Lung (tissue), 12 donors: ENCODE measurements around the gene AKNAD1. TPM values are rescaled to one million over a fixed set of nuclear protein-coding genes. Genes with fewer than 3 reads are reported as not detected.

Source experiments
- ATAC-seq: fragments of 200-7000 bp; cut with Tn5 transposase; one replicate; pipeline ENCODE4 v1.9.1; 2020; ENCODE audit warnings: moderate number of reproducible peaks; ENCODE audit not compliant: insufficient read depth, low FRiP score
- DNase-seq, 3 donors: peaks; one replicate each; pipeline ENCODE4 v3.0.0-alpha.2; 2013 to 2017
- H3K27ac ChIP-seq, 2 donors: one replicate each; pipeline ENCODE4 v1.5.1; 2013; ENCODE audit warnings: mild to moderate bottlenecking in 2 of 2, moderate library complexity in 2 of 2, control low read depth in 1 of 2, inconsistent platforms in 1 of 2, low read depth in 1 of 2, low read length in 1 of 2
- H3K27me3 ChIP-seq, 3 donors: one replicate each; pipeline ENCODE4 v1.5.1; 2013; ENCODE audit warnings: low read length in 2 of 3; ENCODE audit not compliant: control insufficient read depth in 3 of 3, insufficient read depth in 3 of 3
- H3K36me3 ChIP-seq, 4 donors: one replicate each; pipeline ENCODE4 v1.5.1; 2013; ENCODE audit warnings: low read length in 4 of 4, mild to moderate bottlenecking in 1 of 4, moderate library complexity in 1 of 4; ENCODE audit not compliant: control insufficient read depth in 4 of 4, insufficient read depth in 4 of 4
- H3K4me1 ChIP-seq, 5 donors: one replicate each; pipeline ENCODE4 v1.5.1; 2013; ENCODE audit warnings: low read length in 5 of 5, mild to moderate bottlenecking in 2 of 5, moderate library complexity in 1 of 5; ENCODE audit not compliant: control insufficient read depth in 5 of 5, insufficient read depth in 5 of 5
- H3K4me3 ChIP-seq: one replicate; pipeline ENCODE4 v1.5.1; 2013; ENCODE audit warnings: mild to moderate bottlenecking, control low read depth, moderate library complexity
- H3K9ac ChIP-seq, 2 donors: one replicate each; pipeline ENCODE4 v1.5.1; 2013; ENCODE audit warnings: low read length in 2 of 2, control low read depth in 1 of 2; ENCODE audit not compliant: insufficient read depth in 1 of 2
- H3K9me3 ChIP-seq, 4 donors: one replicate each; pipeline ENCODE4 v1.5.1; 2013; ENCODE audit warnings: low read length in 3 of 4, mild to moderate bottlenecking in 1 of 4, moderate library complexity in 1 of 4; ENCODE audit not compliant: control insufficient read depth in 4 of 4, insufficient read depth in 3 of 4
- CTCF ChIP-seq: IDR thresholded peaks from 2 replicates; pipeline ENCODE4 v1.5.1; 2012; ENCODE audit warnings: mild to moderate bottlenecking; ENCODE audit errors: control extremely low read depth, extremely low read depth
- WGBS, 2 donors: extraction: QIAGEN DNeasy Blood & Tissue Kit; methylation state at CpG; one replicate each; pipeline ENCODE4 v1.1.7; 2013; 5-methylcytosine and 5-hydroxymethylcytosine counted together
- polyA plus RNA-seq, 2 donors: library from polyadenylated mRNA; stranded (reverse); fragments of 200-250 nt; gene quantifications; one replicate each; pipeline ENCODE4 v1.2.1, GENCODE V29; 2013
- total RNA-seq, 2 donors: library from RNA; depleted of rRNA in 1 of 2; stranded (reverse); fragments of >200 nt in 1 of 2; gene quantifications; one replicate each; pipeline ENCODE4 v1.2.1, GENCODE V29; 2014 to 2021
- donor health status: control.
- donor health status: control.
- donor health status: Bipolar disorder and iron deficiency.
- donor health status: healthy.
- donor health status: DM: yes; HTN: yes; CAD: no.

The AKNAD1 gene
- total and polyA plus RNA-seq, 4 donors: 0.02 to 0.31 (median 0.22) TPM; not detected in 1

- WGBS, 2 donors: 73 to 75% methylated on average over 6 of the region's 6 CpGs
- Histone ChIP-seq H3K9me3 (no peaks in the 10 kb centered on the region), H3K4me3 (no peak overlapping the region), H3K27me3 (no peaks in the 10 kb centered on the region), H3K27ac (no peak overlapping the region), H3K4me1 (peaks cover 0 to 8% (median 0%) of the 10 kb centered on the region in 5 donors), H3K9ac (no peak overlapping the region), H3K36me3 (no peaks in the 10 kb centered on the region)
- DNase-seq (peak in 2 of 3 donors; percentile 56 to 68), ATAC-seq (no peak)
- TF ChIP-seq CTCF: no peak
Measured at GRCh38 chr1:108858230-108858950, 1.5 kb upstream of the AKNAD1 start.

GRCh38 chr1:108854221-108855019, 2.5 kb downstream of the AKNAD1 start:
- DNase-seq: no peak
- no peak for TF ChIP-seq CTCF
- Histone ChIP-seq H3K9ac (no peak overlapping the region), H3K4me1 (peaks cover 0 to 18% (median 0%) of the 10 kb centered on the region in 5 donors), H3K36me3 (no peaks in the 10 kb centered on the region), H3K4me3 (no peak overlapping the region), H3K9me3 (no peaks in the 10 kb centered on the region), H3K27ac (no peak overlapping the region), H3K27me3 (no peaks in the 10 kb centered on the region)
- 53 to 61% methylated on average over 3 of the region's 3 CpGs for WGBS, 2 donors
- ATAC-seq: no peak

GRCh38 chr1:108852221-108852975, 4.5 kb downstream of the AKNAD1 start:
- peak overlapping the region in 1 of 2 donors; percentile 49 for H3K27ac ChIP-seq
- WGBS, 2 donors: 12 to 31% methylated on average over 7 of the region's 7 CpGs
- peaks cover 0 to 11% (median 0%) of the 10 kb centered on the region in 5 donors for H3K4me1 ChIP-seq
- no peaks in the 10 kb centered on the region for H3K27me3 ChIP-seq
- H3K9me3 ChIP-seq: no peaks in the 10 kb centered on the region
- ATAC-seq (peak; percentile 34), DNase-seq (peak in 2 of 3 donors; percentile 38 to 49)
- no peak for TF ChIP-seq CTCF
- H3K9ac ChIP-seq: peak overlapping the region in 1 of 2 donors; percentile 42
- no peak overlapping the region for H3K4me3 ChIP-seq
- H3K36me3 ChIP-seq: no peaks in the 10 kb centered on the region
